ENCODE data around the gene ST3GAL3. TPM values are rescaled to one million over a fixed set of nuclear protein-coding genes. Genes with fewer than 3 reads are reported as not detected.

ST3GAL3 gene
- total and polyA plus RNA-seq, 2 experiments from 2014 or later: 4.5 to 7.0 TPM

DNA sequence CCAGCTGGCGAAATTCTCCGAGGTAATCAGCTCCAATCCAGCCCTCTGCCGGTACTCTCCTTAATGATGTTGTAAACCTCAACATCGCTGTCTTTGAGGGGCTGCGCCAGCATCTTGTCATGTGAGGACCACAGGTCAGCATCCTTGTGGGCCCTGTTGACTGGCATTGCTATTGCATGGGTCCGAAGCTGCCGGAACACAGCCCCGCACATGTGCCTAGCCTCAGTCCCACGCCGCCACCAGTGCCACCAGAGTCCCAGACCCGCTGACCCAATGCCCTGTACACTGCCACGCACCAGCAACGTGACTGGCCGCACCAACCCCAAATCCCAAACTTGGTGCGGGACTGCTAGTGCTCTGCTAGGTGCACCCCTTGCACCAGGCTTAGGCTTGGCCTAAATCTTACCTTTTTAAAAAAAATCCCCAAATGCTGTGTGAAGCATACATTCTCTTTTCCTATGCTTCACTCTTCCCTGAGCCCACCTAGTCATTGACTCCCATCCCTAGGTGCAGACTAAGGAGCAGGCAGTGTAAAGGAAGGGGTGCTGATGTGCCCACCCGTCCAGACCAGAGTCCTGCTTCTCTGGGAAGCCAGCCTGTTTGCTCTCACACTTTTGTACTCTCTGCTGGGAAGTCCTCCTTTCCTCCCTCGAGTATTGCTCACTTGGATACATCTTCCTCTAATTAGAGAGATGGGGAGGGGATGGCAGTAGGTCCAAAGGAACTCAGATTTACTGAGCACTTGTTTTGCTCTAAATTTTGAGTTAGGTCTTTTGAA is 144.4 kb downstream of the ST3GAL3 start:
- Histone ChIP-seq H3K4me1 (ENCODE audit: insufficient read depth) (peaks cover 4% of the 10 kb centered on the region; the same call in 1 of the 2 replicates), H2AFZ (no peak overlapping the region), H3K27ac (ENCODE audit: low read depth) (no peak overlapping the region), H3K27me3 (ENCODE audit: insufficient read depth) (no peaks in the 10 kb centered on the region), H3K4me2 (no peak overlapping the region), H4K20me1 (replicated peaks; ENCODE audit: insufficient read depth) (no peaks in the 10 kb centered on the region), H3K36me3 (ENCODE audit: insufficient read depth) (no peaks in the 10 kb centered on the region), H3F3A (replicated peaks; ENCODE audit: low read depth) (no peaks in the 10 kb centered on the region), H3K79me2 (replicated peaks; ENCODE audit: insufficient read depth) (no peaks in the 10 kb centered on the region), H3K9me2 (ENCODE audit: insufficient read depth) (no peaks in the 10 kb centered on the region), H3K4me3 (no peak overlapping the region)
- Mint-ChIP-seq H3K4me1 (peaks cover 14% of the 10 kb centered on the region; the same call in 2 of the 3 replicates), H3K36me3 (ENCODE audit: low read depth) (no peaks in the 10 kb centered on the region), H3K4me3 (no peak overlapping the region), H3K27me3 (ENCODE audit: insufficient read depth, low read depth, poor library complexity) (peaks cover 2% of the 10 kb centered on the region), H3K27ac (no peak overlapping the region; the same call in 1 of the 2 replicates), H3K9me3 (no peaks in the 10 kb centered on the region)
- ATAC-seq (no peak), DNase-seq (ENCODE audit: low spot score) (no peak)
- TF ChIP-seq JUNB (IDR thresholded peaks at IDR 0.05; ENCODE audit: unreplicated experiment) (no peak), ZNF114 (CRISPR knock-in tag; IDR thresholded peaks at IDR 0.05) (no peak), ZNF331 (CRISPR knock-in tag; IDR thresholded peaks at IDR 0.05; ENCODE audit: low read depth) (no peak), EZH2phosphoT487 (IDR thresholded peaks at IDR 0.05; ENCODE audit: unreplicated experiment) (no peak), CREB1 (CRISPR knock-in tag; IDR thresholded peaks at IDR 0.05; ENCODE audit: low read depth) (no peak), EZH2 (IDR thresholded peaks at IDR 0.05; ENCODE audit: low read depth, unreplicated experiment) (no peak), NANOG (IDR thresholded peaks at IDR 0.05; ENCODE audit: borderline replicate concordance) (no peak), ETS1 (IDR thresholded peaks at IDR 0.05) (no peak), STAT1 (IDR thresholded peaks at IDR 0.05; ENCODE audit: unreplicated experiment) (no peak), POLR2AphosphoS5 (IDR thresholded peaks at IDR 0.05; ENCODE audit: low read depth) (no peak)
- TF ChIP-seq, protein P1, sequence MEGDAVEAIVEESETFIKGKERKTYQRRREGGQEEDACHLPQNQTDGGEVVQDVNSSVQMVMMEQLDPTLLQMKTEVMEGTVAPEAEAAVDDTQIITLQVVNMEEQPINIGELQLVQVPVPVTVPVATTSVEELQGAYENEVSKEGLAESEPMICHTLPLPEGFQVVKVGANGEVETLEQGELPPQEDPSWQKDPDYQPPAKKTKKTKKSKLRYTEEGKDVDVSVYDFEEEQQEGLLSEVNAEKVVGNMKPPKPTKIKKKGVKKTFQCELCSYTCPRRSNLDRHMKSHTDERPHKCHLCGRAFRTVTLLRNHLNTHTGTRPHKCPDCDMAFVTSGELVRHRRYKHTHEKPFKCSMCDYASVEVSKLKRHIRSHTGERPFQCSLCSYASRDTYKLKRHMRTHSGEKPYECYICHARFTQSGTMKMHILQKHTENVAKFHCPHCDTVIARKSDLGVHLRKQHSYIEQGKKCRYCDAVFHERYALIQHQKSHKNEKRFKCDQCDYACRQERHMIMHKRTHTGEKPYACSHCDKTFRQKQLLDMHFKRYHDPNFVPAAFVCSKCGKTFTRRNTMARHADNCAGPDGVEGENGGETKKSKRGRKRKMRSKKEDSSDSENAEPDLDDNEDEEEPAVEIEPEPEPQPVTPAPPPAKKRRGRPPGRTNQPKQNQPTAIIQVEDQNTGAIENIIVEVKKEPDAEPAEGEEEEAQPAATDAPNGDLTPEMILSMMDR (conservative IDR thresholded peaks at IDR 0.05; ENCODE audit: low read depth in 2 of 2): no peak
- TF ChIP-seq, protein P2, sequence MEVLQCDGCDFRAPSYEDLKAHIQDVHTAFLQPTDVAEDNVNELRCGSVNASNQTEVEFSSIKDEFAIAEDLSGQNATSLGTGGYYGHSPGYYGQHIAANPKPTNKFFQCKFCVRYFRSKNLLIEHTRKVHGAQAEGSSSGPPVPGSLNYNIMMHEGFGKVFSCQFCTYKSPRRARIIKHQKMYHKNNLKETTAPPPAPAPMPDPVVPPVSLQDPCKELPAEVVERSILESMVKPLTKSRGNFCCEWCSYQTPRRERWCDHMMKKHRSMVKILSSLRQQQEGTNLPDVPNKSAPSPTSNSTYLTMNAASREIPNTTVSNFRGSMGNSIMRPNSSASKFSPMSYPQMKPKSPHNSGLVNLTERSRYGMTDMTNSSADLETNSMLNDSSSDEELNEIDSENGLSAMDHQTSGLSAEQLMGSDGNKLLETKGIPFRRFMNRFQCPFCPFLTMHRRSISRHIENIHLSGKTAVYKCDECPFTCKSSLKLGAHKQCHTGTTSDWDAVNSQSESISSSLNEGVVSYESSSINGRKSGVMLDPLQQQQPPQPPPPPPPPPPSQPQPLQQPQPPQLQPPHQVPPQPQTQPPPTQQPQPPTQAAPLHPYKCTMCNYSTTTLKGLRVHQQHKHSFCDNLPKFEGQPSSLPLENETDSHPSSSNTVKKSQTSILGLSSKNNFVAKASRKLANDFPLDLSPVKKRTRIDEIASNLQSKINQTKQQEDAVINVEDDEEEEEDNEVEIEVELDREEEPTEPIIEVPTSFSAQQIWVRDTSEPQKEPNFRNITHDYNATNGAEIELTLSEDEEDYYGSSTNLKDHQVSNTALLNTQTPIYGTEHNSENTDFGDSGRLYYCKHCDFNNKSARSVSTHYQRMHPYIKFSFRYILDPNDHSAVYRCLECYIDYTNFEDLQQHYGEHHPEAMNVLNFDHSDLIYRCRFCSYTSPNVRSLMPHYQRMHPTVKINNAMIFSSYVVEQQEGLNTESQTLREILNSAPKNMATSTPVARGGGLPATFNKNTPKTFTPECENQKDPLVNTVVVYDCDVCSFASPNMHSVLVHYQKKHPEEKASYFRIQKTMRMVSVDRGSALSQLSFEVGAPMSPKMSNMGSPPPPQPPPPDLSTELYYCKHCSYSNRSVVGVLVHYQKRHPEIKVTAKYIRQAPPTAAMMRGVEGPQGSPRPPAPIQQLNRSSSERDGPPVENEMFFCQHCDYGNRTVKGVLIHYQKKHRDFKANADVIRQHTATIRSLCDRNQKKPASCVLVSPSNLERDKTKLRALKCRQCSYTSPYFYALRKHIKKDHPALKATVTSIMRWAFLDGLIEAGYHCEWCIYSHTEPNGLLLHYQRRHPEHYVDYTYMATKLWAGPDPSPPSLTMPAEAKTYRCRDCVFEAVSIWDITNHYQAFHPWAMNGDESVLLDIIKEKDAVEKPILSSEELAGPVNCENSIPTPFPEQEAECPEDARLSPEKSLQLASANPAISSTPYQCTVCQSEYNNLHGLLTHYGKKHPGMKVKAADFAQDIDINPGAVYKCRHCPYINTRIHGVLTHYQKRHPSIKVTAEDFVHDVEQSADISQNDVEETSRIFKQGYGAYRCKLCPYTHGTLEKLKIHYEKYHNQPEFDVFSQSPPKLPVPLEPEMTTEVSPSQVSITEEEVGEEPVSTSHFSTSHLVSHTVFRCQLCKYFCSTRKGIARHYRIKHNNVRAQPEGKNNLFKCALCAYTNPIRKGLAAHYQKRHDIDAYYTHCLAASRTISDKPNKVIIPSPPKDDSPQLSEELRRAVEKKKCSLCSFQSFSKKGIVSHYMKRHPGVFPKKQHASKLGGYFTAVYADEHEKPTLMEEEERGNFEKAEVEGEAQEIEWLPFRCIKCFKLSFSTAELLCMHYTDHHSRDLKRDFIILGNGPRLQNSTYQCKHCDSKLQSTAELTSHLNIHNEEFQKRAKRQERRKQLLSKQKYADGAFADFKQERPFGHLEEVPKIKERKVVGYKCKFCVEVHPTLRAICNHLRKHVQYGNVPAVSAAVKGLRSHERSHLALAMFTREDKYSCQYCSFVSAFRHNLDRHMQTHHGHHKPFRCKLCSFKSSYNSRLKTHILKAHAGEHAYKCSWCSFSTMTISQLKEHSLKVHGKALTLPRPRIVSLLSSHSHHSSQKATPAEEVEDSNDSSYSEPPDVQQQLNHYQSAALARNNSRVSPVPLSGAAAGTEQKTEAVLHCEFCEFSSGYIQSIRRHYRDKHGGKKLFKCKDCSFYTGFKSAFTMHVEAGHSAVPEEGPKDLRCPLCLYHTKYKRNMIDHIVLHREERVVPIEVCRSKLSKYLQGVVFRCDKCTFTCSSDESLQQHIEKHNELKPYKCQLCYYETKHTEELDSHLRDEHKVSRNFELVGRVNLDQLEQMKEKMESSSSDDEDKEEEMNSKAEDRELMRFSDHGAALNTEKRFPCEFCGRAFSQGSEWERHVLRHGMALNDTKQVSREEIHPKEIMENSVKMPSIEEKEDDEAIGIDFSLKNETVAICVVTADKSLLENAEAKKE (CRISPR knock-in tag; IDR thresholded peaks at IDR 0.05): no peak
- TF ChIP-seq, protein P3, sequence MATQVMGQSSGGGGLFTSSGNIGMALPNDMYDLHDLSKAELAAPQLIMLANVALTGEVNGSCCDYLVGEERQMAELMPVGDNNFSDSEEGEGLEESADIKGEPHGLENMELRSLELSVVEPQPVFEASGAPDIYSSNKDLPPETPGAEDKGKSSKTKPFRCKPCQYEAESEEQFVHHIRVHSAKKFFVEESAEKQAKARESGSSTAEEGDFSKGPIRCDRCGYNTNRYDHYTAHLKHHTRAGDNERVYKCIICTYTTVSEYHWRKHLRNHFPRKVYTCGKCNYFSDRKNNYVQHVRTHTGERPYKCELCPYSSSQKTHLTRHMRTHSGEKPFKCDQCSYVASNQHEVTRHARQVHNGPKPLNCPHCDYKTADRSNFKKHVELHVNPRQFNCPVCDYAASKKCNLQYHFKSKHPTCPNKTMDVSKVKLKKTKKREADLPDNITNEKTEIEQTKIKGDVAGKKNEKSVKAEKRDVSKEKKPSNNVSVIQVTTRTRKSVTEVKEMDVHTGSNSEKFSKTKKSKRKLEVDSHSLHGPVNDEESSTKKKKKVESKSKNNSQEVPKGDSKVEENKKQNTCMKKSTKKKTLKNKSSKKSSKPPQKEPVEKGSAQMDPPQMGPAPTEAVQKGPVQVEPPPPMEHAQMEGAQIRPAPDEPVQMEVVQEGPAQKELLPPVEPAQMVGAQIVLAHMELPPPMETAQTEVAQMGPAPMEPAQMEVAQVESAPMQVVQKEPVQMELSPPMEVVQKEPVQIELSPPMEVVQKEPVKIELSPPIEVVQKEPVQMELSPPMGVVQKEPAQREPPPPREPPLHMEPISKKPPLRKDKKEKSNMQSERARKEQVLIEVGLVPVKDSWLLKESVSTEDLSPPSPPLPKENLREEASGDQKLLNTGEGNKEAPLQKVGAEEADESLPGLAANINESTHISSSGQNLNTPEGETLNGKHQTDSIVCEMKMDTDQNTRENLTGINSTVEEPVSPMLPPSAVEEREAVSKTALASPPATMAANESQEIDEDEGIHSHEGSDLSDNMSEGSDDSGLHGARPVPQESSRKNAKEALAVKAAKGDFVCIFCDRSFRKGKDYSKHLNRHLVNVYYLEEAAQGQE (IDR thresholded peaks at IDR 0.05; ENCODE audit: unreplicated experiment): no peak

All from GM23338 (cell line).